Gastroesophageal sphincter (tissue), 3 donors: Measurements from ENCODE around the gene CRELD2.

ENCODE experiments used
- EP300 ChIP-seq: sonication (generic); formaldehyde crosslinking; IDR thresholded peaks from one replicate; pipeline ENCODE4 v1.6.1; 2017; ENCODE audit warnings: antibody characterized with exemption, mild to moderate bottlenecking
- POLR2A ChIP-seq, 2 donors: fragments of 450-650 bp; IDR thresholded peaks; one replicate each; pipeline ENCODE4 v1.6.1; 2017; ENCODE audit warnings: antibody characterized with exemption in 2 of 2, mild to moderate bottlenecking in 2 of 2, moderate library complexity in 1 of 2
- POLR2AphosphoS5 ChIP-seq: sonication (generic); formaldehyde crosslinking; IDR thresholded peaks from one replicate; pipeline ENCODE4 v1.6.1; 2017; ENCODE audit warnings: antibody characterized with exemption
- TF ChIP-seq, protein P1 (sequence below), 4 experiments: fragments of 200-600 bp in 2 of 4; fragments of 450-650 bp in 2 of 4; sonication (generic) in 1 of 4; IDR thresholded peaks; one replicate each; pipeline ENCODE4 v1.5.1; 2017 to 2019; ENCODE audit warnings: antibody characterized with exemption in 4 of 4, mild to moderate bottlenecking in 2 of 4, moderate library complexity in 2 of 4

DNA sequence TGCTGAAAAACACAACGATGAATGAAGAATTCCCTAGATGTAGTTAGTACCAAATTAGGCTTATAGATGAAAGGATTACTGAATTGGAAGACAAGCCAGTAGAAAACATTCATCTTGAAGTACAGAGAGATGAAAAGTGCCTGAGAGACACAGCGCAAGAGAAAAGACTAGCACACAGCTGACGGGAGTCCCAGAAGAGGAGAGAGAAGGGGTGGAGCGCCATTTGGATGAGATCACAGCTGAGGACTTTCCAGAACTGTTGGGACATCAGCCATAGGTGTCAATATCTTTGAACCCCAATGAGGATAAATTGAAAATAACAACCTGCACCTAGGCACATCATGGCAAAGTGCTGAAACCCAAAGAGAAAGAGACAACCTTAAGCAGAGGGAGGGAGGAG is 25.4 kb upstream of the CRELD2 start:
- no peak for TF ChIP-seq EP300
- TF ChIP-seq, protein P1, sequence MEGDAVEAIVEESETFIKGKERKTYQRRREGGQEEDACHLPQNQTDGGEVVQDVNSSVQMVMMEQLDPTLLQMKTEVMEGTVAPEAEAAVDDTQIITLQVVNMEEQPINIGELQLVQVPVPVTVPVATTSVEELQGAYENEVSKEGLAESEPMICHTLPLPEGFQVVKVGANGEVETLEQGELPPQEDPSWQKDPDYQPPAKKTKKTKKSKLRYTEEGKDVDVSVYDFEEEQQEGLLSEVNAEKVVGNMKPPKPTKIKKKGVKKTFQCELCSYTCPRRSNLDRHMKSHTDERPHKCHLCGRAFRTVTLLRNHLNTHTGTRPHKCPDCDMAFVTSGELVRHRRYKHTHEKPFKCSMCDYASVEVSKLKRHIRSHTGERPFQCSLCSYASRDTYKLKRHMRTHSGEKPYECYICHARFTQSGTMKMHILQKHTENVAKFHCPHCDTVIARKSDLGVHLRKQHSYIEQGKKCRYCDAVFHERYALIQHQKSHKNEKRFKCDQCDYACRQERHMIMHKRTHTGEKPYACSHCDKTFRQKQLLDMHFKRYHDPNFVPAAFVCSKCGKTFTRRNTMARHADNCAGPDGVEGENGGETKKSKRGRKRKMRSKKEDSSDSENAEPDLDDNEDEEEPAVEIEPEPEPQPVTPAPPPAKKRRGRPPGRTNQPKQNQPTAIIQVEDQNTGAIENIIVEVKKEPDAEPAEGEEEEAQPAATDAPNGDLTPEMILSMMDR (IDR thresholded peaks at IDR 0.05): no peak
- TF ChIP-seq POLR2A (IDR thresholded peaks at IDR 0.05): no peak
- TF ChIP-seq POLR2AphosphoS5: no peak
